Left renal cortex interstitium (tissue), 4 donors: ENCODE measurements around the gene ERCC1. TPM values are rescaled to one million over a fixed set of nuclear protein-coding genes. Genes with fewer than 3 reads are reported as not detected.
"Not testable (repeated sequence)": the region's sequence is repeated elsewhere in the genome, so short reads cannot be mapped to it uniquely, and the experiment has no call there.

ENCODE experiments used
- DNase-seq, 4 donors: peaks; one replicate each; pipeline ENCODE4 v3.0.0-alpha.2; 2013; ENCODE audit warnings: low read depth in 4 of 4, low spot score in 2 of 4, missing footprints in 1 of 4
- polyA plus RNA-seq, 4 donors: library from polyadenylated mRNA; unstranded; fragments of 120-200 nt; gene quantifications; one replicate each; pipeline ENCODE4 v1.2.1, GENCODE V29; 2013; ENCODE audit not compliant: insufficient read length in 4 of 4

ERCC1 gene
- polyA plus RNA-seq, 4 donors, result 69.2 to 98.2 (median 91.8) TPM

GRCh38 chr19:45432543-45432942, 8.8 kb upstream of the ERCC1 start:
- not testable (repeated sequence) for DNase-seq

- not testable (repeated sequence) for DNase-seq
These were observed 7.3 kb upstream of the ERCC1 start for GRCh38 chr19:45431008-45431407.

- not testable (repeated sequence) for DNase-seq
These were observed 6.2 kb upstream of the ERCC1 start for GRCh38 chr19:45429896-45430295.

GRCh38 chr19:45428384-45429231, 4.9 kb upstream of the ERCC1 start:
- DNase-seq, result no peak

DNA sequence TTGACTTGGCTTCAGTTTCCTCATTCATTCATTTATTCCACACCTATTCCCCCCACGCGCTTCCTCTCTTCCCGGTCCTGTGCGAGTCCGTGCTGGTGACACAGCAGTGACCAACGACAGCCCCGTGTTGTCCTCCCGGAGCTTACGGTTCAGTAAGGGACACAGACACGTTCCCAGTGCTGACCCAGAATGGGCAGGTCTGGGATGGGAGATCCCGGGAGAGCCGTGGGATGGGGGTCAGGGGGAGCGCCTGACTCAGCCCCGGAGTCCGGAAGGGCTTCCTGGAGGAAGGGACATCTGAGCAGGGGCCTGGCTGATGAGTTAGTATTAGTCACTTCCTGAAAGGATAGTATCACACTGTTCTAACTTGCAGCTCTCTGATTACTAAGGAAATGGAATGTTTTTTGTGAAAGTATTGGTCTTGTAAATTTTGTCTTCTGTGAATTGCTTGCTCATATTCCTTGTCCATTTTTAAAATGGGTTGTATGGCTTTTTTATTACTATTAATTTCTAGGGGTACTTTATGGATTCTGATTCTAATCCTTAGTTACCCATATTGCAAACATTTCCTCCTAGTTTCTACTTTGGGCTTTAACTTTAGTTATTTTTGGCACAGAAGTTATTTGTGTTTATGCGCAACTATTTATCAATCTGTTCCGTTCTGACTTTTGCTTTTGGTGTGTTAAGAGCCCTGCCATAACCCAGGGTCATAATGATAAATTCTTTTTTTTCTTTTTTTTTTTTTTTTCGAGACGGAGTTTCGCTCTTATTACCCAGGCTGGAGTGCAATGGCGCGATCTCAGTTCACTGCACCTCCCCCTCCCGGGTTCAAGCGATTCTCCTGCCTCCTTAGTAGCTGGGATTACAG, 708 bp upstream of the ERCC1 start:
- no peak for DNase-seq

DNA sequence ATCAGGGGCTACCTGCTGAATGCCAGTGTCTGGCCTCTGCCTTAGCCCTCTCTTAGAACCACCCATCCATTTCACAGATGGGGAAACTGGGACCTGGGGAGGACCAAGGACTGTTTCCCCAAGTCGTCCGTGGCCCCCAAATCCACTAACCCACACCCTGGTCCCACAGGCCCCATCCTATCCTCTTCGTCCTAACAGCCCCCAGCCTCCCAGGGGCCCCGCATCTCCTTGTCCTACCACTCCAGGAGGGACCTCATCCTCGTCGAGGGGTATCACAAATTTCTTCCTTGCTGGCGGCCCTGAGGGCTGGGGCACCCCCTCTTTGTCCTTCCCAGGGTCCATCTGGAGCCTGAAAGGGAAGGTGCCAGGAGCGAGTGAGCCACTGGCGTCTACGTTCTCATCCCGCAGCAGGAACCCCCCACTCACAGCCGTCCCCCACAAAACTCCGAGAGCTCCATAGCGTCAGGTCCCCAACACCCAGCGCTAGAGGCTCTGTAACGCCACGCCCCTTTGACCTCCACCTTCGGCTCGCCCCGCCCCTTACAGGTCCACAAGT, 606 bp downstream of the ERCC1 start:
- DNase-seq, result no peak

DNA sequence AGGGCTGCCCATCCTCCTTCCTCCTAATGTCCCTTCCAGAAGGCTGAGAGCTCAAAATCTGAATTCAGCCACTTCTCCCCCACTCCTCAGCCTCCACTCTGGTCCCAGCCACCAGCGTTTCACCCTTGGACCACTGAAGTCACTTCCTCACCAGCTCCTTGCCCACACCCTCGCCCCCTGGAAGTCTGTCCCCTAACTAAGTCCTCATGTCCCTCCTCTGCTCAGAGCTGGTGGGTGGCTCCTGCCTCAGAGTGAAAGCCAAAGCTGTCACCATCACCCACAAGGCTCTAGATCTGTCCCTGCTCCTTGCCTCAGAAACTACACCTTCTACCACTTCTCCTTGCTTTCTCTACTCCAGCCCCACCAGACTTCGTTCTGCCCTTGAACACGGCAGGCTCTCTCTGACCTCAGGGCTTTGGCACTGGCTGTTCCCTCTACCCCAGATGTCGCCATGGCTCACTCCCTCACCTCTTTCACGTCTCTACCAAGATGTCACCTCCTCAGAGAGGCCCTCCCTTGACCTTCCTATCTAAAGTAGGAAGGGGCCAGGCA, 1.7 kb downstream of the ERCC1 start:
- no peak for DNase-seq

DNA sequence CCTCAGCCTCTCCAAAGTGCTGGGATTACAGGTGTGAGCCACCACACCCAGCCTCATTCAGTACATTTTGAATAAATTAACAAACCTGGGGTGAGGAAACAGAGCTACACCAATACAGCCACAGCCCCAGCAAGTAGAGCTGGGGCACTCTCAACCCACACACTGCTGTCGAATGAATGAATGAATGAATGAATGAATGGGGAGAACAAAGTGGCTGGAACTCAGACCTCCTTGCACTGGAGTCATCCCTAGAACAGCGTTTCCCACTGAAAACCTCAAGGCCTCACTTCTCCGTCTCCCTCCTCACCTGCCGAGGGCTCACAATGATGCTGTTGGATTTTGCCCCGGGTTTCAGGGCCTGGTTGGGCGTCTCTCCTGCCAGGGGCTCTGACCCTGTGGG, 2.8 kb downstream of the ERCC1 start:
- no peak for DNase-seq

- DNase-seq, result no peak
These were observed 3.4 kb downstream of the ERCC1 start for GRCh38 chr19:45420356-45420755.

DNA sequence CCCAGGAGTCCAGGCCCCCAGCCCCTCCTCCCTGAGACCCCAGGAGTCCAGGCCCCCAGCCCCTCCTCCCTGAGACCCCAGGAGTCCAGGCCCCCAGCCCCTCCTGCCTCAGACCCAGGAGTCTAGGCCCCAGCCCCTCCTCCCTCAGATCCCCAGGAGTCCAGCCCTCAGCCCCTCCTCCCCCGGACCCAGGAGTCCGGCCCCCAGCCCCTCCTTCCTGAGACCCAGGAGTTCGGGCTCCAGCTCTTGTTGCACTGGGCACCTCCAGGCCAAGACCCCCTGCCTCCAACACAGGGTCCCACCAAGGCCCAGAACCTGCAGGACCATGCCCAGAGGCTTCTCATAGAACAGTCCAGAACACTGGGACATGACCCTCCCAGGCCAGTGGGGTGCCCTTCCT, 3.8 kb downstream of the ERCC1 start:
- DNase-seq, result no peak

GRCh38 chr19:45419396-45419795, 4.3 kb downstream of the ERCC1 start:
- no peak for DNase-seq

- no peak for DNase-seq
These were observed 4.9 kb downstream of the ERCC1 start for GRCh38 chr19:45418802-45419201.

DNA sequence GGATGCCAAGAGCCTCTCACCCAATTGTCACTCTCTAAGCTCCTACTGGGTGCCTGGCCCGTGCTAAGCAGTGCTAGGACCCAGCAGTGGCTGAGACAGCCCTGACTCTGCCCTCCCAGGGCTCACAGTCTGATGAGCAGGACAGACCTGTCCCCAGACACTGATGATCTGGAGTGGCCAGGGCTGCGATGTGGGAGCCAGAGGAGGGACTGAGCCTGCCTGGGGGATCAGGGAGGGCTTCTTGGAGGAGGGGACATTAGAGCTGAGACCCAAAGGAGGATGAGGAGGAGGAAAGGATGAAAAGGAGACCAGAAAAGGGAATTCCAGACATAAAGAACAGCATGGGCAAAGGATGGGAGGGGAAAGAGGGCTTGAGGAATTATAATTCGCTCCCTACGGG, 6.6 kb downstream of the ERCC1 start:
- no peak for DNase-seq

- DNase-seq, result no peak
These were observed 9.2 kb downstream of the ERCC1 start for GRCh38 chr19:45414468-45414867.

DNA sequence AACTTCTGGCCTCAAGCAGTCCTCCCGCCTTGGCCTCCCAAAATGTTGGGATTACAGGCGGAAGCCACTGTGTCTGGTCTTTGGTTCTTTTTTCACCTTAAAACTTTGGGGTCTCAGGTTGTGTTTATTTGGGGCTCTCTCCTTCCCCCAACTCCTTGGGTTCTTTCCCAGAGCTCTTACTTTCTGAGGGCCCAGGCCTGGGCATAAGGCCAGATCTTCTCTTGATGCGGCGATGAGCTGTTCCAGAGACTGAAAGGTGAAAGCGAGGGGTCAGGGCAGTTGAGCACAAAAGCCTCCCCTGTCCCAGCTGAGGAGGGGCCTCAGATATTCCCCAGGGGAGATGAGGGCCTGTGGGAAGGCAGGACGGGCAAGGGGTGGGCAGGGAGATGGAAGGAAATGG, 10.2 kb downstream of the ERCC1 start:
- DNase-seq, result no peak

DNA sequence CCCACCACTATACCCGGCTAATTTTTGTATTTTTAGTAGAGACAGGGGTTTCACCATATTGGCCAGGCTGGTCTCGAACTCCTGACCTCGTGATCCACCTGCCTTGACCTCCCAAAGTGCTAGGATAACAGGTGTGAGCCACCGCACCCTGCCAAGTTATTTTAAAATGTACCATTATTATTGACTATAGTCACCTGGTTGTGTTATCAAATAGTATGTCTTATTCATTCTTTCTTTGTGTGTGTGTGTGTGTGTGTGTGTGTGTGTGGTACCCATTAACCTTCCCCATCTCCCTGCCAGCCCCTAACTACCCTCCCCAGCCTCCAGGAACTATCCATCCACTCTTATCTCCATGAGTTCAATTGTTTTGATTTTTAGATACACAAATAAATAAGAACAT, 13.4 kb downstream of the ERCC1 start:
- DNase-seq, result not testable (repeated sequence)

GRCh38 chr19:45409557-45409920, 14.2 kb downstream of the ERCC1 start:
- no peak for DNase-seq

DNA sequence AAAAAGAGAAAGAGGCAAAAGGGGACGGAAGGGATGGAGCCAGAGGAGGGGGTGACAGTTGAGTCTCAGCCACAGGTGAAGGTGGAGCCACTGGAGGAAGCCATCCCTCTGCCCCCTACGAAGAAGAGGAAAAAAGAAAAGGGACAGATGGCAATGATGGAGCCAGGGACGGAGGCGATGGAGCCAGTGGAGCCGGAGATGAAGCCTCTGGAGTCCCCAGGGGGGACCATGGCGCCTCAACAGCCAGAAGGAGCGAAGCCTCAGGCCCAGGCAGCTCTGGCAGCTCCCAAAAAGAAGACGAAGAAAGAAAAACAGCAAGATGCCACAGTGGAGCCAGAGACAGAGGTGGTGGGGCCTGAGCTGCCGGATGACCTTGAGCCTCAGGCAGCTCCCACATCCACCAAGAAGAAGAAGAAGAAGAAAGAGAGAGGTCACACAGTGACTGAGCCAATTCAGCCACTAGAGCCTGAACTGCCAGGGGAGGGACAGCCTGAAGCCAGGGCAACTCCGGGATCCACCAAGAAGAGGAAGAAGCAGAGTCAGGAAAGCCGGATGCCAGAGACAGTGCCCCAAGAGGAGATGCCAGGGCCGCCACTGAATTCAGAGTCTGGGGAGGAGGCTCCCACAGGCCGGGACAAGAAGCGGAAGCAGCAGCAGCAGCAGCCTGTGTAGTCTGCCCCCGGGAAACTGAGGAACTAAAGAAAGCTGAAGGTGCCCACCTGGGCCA, 14.7 kb downstream of the ERCC1 start:
- DNase-seq, result no peak

- DNase-seq, result no peak
These were observed 15.6 kb downstream of the ERCC1 start for GRCh38 chr19:45408121-45408520.

GRCh38 chr19:45407585-45407984, 16.1 kb downstream of the ERCC1 start:
- not testable (repeated sequence) for DNase-seq

- no peak for DNase-seq
These were observed 16.7 kb downstream of the ERCC1 start for GRCh38 chr19:45407091-45407375.
